D341Med (cell line): Measurements from ENCODE around the gene TWIST2.

Source experiments
- DNase-seq: peaks from one replicate; pipeline ENCODE4 v3.0.0; 2012; ENCODE audit warnings: low spot score

Gene TWIST2

GRCh38 chr2:238890618-238891456 lies 43.0 kb downstream of the TWIST2 start:
- no peak for DNase-seq

GRCh38 chr2:238891457-238892203 lies 43.7 kb downstream of the TWIST2 start:
- DNase-seq, result no peak

GRCh38 chr2:238892204-238892500 lies 44.3 kb downstream of the TWIST2 start:
- DNase-seq, result no peak

GRCh38 chr2:238892796-238893195 lies 44.9 kb downstream of the TWIST2 start:
- no peak for DNase-seq

- DNase-seq, result no peak
Observed at GRCh38 chr2:238893349-238894000, 45.6 kb downstream of the TWIST2 start.

GRCh38 chr2:238894226-238894949 lies 46.5 kb downstream of the TWIST2 start:
- no peak for DNase-seq

GRCh38 chr2:238894950-238895298 lies 47.0 kb downstream of the TWIST2 start:
- DNase-seq, result no peak

- DNase-seq, result no peak
Observed at GRCh38 chr2:238895361-238895882, 47.5 kb downstream of the TWIST2 start.

- no peak for DNase-seq
Observed at GRCh38 chr2:238895891-238896600, 48.2 kb downstream of the TWIST2 start.

GRCh38 chr2:238896641-238897040 lies 48.8 kb downstream of the TWIST2 start:
- DNase-seq, result no peak

- no peak for DNase-seq
Observed at GRCh38 chr2:238897122-238897880, 49.4 kb downstream of the TWIST2 start.

- DNase-seq, result no peak
Observed at GRCh38 chr2:238897911-238898311, 50.0 kb downstream of the TWIST2 start.

- DNase-seq, result no peak
Observed at GRCh38 chr2:238898534-238899281, 50.8 kb downstream of the TWIST2 start.

GRCh38 chr2:238899386-238899785 lies 51.5 kb downstream of the TWIST2 start:
- DNase-seq, result no peak

- no peak for DNase-seq
Observed at GRCh38 chr2:238900511-238900910, 52.6 kb downstream of the TWIST2 start.

- no peak for DNase-seq
Observed at GRCh38 chr2:238901461-238902057, 53.7 kb downstream of the TWIST2 start.

- no peak for DNase-seq
Observed at GRCh38 chr2:238902285-238902684, 54.4 kb downstream of the TWIST2 start.

- DNase-seq, result no peak
Observed at GRCh38 chr2:238903141-238903540, 55.3 kb downstream of the TWIST2 start.

GRCh38 chr2:238904177-238904576 lies 56.3 kb downstream of the TWIST2 start:
- no peak for DNase-seq

- DNase-seq, result no peak
Observed at GRCh38 chr2:238904716-238905115, 56.8 kb downstream of the TWIST2 start.
